Lower lobe of right lung (tissue), 2 donors: ENCODE measurements around the gene PRSS1. TPM values are rescaled to one million over a fixed set of nuclear protein-coding genes. Genes with fewer than 3 reads are reported as not detected.
"Not testable (repeated sequence)": the region's sequence is repeated elsewhere in the genome, so short reads cannot be mapped to it uniquely, and the experiment has no call there.

ENCODE experiments used
- ATAC-seq, 2 donors: fragments of 200-7000 bp; cut with Tn5 transposase; one replicate each; pipeline ENCODE4 v1.9.1; 2020 to 2022; ENCODE audit warnings: mild to moderate bottlenecking in 2 of 2, moderate library complexity in 2 of 2
- DNase-seq: peaks from one replicate; pipeline ENCODE4 v3.0.0-alpha.2; 2020
- H3K27ac ChIP-seq: fragments of 200-600 bp; one replicate; pipeline ENCODE4 v1.8.0; 2022
- H3K27me3 ChIP-seq: fragments of 200-600 bp; one replicate; pipeline ENCODE4 v1.8.0; 2022; ENCODE audit warnings: low read depth
- H3K36me3 ChIP-seq: fragments of 200-600 bp; one replicate; pipeline ENCODE4 v1.8.0; 2022; ENCODE audit warnings: mild to moderate bottlenecking
- H3K4me1 ChIP-seq: fragments of 200-600 bp; one replicate; pipeline ENCODE4 v1.8.0; 2022
- H3K4me3 ChIP-seq: fragments of 200-600 bp; one replicate; pipeline ENCODE4 v1.8.0; 2022; ENCODE audit warnings: mild to moderate bottlenecking
- H3K9me3 ChIP-seq: fragments of 200-600 bp; one replicate; pipeline ENCODE4 v1.8.0; 2022
- intact Hi-C: fragments of 100-400 bp; cut with DNase I; formaldehyde crosslinking; loops from one replicate; pipeline ENCODE4 v1.11.0; 2022
- total RNA-seq: library from RNA; stranded (reverse); fragmentation: NEBNext Ultra II Directional; extraction: Animal tissue kit (Norgen Biotek cat#: 25700); gene quantifications from one replicate; pipeline ENCODE4 v1.2.1, GENCODE V29; 2021
- TF ChIP-seq, protein P1 (sequence below): fragments of 200-600 bp; IDR thresholded peaks from one replicate; pipeline ENCODE4 v1.8.0; 2022; ENCODE audit warnings: antibody characterized with exemption, mild to moderate bottlenecking
- donor health status: DM: no; HTN: yes; CAD: no; lungs with severe emphysema.

Gene PRSS1
- total RNA-seq, 1 donor from 2014 or later = not detected

DNA sequence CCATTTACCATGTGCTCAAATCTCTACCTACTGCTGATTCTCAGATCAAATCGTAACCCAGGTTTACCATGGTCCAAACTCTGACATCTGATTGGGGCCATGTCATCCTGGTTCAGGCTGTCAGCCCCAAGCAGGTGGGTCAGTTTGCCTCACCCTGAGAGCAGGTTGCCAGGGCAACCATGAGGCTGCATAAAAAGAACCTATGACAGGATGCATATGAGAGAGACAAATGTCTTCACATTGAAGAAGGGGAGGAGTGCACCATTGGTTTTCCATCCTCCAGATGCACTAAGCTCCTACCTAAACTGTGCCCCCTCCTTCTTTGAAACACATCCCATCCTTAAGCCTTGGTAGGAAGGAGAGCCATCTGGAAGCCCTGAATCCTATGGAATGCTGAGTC, 10.2 kb downstream of the PRSS1 start:
- ATAC-seq = no peak
- Histone ChIP-seq H3K4me3 (no peak overlapping the region), H3K27me3 (no peaks in the 10 kb centered on the region), H3K4me1 (no peaks in the 10 kb centered on the region), H3K9me3 (no peaks in the 10 kb centered on the region), H3K36me3 (no peaks in the 10 kb centered on the region), H3K27ac (no peak overlapping the region)
- TF ChIP-seq, protein P1, sequence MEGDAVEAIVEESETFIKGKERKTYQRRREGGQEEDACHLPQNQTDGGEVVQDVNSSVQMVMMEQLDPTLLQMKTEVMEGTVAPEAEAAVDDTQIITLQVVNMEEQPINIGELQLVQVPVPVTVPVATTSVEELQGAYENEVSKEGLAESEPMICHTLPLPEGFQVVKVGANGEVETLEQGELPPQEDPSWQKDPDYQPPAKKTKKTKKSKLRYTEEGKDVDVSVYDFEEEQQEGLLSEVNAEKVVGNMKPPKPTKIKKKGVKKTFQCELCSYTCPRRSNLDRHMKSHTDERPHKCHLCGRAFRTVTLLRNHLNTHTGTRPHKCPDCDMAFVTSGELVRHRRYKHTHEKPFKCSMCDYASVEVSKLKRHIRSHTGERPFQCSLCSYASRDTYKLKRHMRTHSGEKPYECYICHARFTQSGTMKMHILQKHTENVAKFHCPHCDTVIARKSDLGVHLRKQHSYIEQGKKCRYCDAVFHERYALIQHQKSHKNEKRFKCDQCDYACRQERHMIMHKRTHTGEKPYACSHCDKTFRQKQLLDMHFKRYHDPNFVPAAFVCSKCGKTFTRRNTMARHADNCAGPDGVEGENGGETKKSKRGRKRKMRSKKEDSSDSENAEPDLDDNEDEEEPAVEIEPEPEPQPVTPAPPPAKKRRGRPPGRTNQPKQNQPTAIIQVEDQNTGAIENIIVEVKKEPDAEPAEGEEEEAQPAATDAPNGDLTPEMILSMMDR = no peak
- intact Hi-C loops = no loop called here
- DNase-seq = no peak

DNA sequence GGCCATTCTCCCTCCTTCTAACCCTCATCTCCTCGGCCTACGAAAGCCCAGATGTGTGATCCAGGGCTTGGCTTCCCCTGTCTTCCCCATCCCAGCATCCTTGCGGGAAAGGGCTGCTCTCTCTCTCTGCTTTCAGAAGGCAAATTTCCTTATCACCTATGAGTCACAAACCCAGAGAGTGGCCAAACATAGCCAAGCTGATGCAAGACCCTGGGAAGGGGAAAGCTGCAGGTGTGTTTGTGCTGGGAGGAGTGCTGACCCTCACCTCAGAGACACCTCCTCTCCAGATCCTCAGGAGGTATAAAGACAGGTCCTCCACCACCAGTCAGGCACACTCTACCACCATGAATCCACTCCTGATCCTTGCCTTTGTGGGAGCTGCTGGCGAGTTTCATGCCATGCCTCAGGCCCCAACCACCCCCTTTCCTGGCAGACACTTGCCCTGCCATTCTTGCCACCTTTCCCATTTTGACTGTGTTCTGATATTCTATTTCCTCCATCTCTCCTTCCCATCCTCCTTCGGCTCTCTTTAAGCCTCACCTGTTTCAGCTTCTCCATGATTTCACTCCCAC, 10.9 kb downstream of the PRSS1 start:
- Histone ChIP-seq H3K36me3 (no peaks in the 10 kb centered on the region), H3K9me3 (no peaks in the 10 kb centered on the region), H3K27ac (no peak overlapping the region), H3K4me3 (no peak overlapping the region), H3K4me1 (no peaks in the 10 kb centered on the region), H3K27me3 (no peaks in the 10 kb centered on the region)
- DNase-seq (no peak), ATAC-seq (peak in 1 of 2 donors; percentile 23)
- intact Hi-C loops = no loop called here
- TF ChIP-seq, protein P1 = no peak

- H3K36me3 ChIP-seq, H3K9me3 ChIP-seq, H3K4me1 ChIP-seq, DNase-seq, H3K27me3 ChIP-seq, intact Hi-C loops, ATAC-seq, H3K27ac ChIP-seq, H3K4me3 ChIP-seq: not testable (repeated sequence)
These were observed 12.3 kb downstream of the PRSS1 start for GRCh38 chr7:142761606-142762005.

- H3K27ac ChIP-seq = no peak overlapping the region
- no peaks in the 10 kb centered on the region for H3K9me3 ChIP-seq
- intact Hi-C loops = no loop called here
- H3K4me1 ChIP-seq = no peaks in the 10 kb centered on the region
- no peaks in the 10 kb centered on the region for H3K36me3 ChIP-seq
- H3K4me3 ChIP-seq = no peak overlapping the region
- H3K27me3 ChIP-seq = no peaks in the 10 kb centered on the region
- DNase-seq (no peak), ATAC-seq (no peak)
- TF ChIP-seq, protein P1 = no peak
These were observed 12.8 kb downstream of the PRSS1 start for GRCh38 chr7:142762104-142762503.

DNA sequence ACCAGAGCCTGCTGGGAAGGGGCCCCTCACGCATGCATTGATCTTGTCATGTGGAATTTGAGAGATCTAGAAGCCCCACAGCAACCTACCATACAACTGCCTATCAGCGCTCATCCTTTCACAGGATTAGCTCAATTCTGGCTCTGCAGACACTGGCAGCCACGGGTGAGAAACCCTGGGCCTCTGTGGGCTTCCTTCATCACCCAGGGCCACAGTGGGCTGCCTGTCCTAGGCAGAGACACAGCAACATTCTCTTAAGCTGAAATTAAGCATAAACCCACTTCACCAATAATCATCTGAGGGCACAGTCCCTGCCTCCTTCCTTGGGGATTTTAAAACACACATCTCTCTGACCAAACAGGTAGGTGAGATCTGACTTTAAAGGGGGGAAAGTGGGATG, 18.2 kb downstream of the PRSS1 start:
- Histone ChIP-seq H3K4me3 (no peak overlapping the region), H3K4me1 (no peaks in the 10 kb centered on the region), H3K27me3 (no peaks in the 10 kb centered on the region), H3K27ac (no peak overlapping the region), H3K9me3 (no peaks in the 10 kb centered on the region), H3K36me3 (no peaks in the 10 kb centered on the region)
- intact Hi-C loops = no loop called here
- no peak for DNase-seq
- TF ChIP-seq, protein P1 = no peak
- no peak for ATAC-seq

GRCh38 chr7:142767861-142768260, 18.6 kb downstream of the PRSS1 start:
- Histone ChIP-seq H3K36me3 (no peaks in the 10 kb centered on the region), H3K9me3 (no peaks in the 10 kb centered on the region), H3K27ac (no peak overlapping the region), H3K27me3 (no peaks in the 10 kb centered on the region), H3K4me3 (no peak overlapping the region), H3K4me1 (no peaks in the 10 kb centered on the region)
- ATAC-seq (no peak), DNase-seq (no peak)
- intact Hi-C loops = no loop called here
- TF ChIP-seq, protein P1 = no peak

DNA sequence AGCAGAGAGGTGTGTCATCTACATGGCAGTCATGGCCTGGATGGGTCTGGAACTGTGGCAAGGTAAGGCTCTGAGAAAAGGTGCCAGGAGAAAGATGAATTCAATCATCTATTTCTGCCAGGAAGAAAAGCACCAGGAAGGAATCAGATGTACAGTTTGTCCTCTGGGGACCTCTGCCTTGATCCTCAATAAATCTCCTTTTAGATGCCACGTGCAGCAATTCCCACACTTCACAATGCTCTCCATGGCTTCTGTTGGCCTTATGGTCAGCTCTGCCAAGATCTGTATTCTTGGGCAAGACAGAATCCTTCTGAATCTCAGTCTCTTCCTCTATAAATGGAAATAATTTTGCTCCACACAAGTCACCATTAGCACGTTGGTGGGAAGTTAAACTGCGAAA, 19.6 kb downstream of the PRSS1 start:
- H3K4me3 ChIP-seq, H3K36me3 ChIP-seq, H3K27me3 ChIP-seq, intact Hi-C loops, ATAC-seq, H3K27ac ChIP-seq, DNase-seq, H3K9me3 ChIP-seq, H3K4me1 ChIP-seq: not testable (repeated sequence)
